GM18505 (cell line): ENCODE results near the gene GGT5.
"Not testable (repeated sequence)": the region's sequence is repeated elsewhere in the genome, so short reads cannot be mapped to it uniquely, and the experiment has no call there.

Experiments
- ATAC-seq: cut with Tn5 transposase; IDR thresholded peaks from one replicate; pipeline ENCODE4 v1.9.1; 2021; ENCODE audit not compliant: unreplicated experiment
- POLR2A ChIP-seq: IDR thresholded peaks from 4 replicates; pipeline ENCODE4 v1.6.1; 2011; ENCODE audit warnings: borderline replicate concordance; ENCODE audit not compliant: insufficient read depth, insufficient read length; ENCODE audit errors: extremely low read depth

Gene GGT5

DNA sequence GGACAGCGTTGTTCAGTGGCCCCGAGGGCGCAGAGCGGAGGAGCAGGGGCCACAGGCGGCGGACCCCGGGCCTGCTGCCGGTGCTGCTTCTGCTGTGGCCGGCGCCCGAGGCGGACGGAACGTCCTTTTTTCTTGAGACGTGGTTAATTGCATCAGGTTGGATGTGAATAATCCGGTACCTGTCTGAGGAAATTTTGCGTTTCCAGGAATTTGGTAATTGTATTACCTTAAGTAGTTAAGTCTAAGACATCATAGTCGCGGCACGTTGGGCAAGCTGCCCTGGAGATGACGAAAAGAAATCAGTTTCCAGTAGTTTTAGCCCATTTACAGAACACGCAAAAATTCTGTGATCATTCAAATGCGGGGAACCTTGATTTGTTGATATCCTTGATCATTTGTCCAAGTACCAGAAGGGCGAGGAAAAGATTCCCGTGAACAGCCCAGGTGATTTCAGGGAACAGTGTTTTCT lies 26.5 kb upstream of the GGT5 start:
- TF ChIP-seq POLR2A = no peak
- ATAC-seq = no peak

GRCh38 chr22:24270556-24271385 lies 25.9 kb upstream of the GGT5 start, which contains the start of gene SPECC1L:
Gene SPECC1L, plus strand, starts transcription at chr22:24270831. Its CDS starts 31,401 bp downstream, at chr22:24302232.
- peak; percentile 98 for TF ChIP-seq POLR2A
- ATAC-seq = peak; percentile 83

DNA sequence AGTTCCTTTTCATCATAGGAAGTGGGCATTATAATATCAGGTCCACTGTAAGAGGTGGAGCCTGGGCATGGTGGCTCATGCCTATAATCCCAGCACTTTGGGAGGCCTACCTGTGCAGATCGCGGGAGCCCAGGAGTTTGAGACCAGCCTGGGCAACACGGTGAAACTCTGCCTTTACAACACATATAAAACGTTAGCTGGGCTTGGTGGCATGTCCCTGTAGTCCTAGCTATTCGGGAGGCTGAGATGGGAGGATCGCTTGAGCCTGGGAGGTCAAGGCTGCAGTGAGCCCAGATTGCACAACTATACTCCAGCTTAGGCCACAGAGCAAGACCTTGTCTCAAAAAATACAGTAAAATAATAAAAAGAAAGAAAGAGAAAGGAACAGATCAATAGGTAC lies 21.6 kb upstream of the GGT5 start:
- ATAC-seq = not testable (repeated sequence)

- TF ChIP-seq POLR2A = no peak
- ATAC-seq = no peak
These were observed 20.9 kb upstream of the GGT5 start for GRCh38 chr22:24265734-24266133.

GRCh38 chr22:24264329-24264896 lies 19.5 kb upstream of the GGT5 start:
- not testable (repeated sequence) for ATAC-seq

GRCh38 chr22:24263479-24263878 lies 18.6 kb upstream of the GGT5 start:
- not testable (repeated sequence) for ATAC-seq

GRCh38 chr22:24262185-24262749 lies 17.4 kb upstream of the GGT5 start:
- not testable (repeated sequence) for ATAC-seq

DNA sequence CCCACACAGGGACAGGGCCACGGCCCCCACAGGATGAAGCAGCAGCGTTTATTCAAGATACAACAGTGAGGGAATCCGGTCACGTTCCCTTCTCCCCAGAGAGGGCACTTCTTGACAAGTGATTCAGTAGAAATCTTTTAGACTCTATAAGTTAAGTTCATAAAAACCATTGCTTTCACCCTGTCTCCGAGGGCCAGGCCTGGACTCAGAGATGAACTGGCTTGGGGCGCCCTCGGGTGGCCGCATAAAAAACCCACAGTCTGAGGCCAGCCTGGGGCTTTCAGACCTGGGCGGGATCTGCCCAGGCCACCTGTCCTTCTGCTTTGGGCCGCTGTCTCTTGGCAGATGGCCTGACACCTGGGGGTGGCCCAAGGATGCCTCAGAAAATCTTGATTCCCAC lies 14.6 kb upstream of the GGT5 start:
- ATAC-seq = not testable (repeated sequence)

DNA sequence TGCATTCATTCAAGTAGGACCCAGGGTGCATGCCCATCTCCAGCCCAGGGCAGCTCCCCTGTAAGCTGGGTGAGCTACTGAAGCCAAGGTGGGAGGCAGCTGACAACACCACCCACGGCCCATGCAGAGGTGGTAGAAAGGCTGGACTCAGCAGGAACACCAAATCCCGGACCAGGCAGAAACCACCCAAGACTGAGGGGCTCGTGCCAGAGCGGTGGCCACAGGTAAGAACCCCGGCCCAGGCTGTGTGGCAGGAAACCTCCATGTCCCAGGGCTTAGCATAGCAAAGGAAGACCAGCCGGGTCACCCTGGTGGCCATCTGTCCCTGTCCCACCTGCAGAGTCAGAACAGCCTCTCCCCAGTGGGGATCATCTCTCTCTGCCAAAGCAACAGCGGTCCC lies 11.9 kb upstream of the GGT5 start:
- not testable (repeated sequence) for ATAC-seq

GRCh38 chr22:24256136-24256535 lies 11.3 kb upstream of the GGT5 start:
- ATAC-seq = not testable (repeated sequence)

- not testable (repeated sequence) for ATAC-seq
These were observed 8.2 kb upstream of the GGT5 start for GRCh38 chr22:24253126-24253525.

- ATAC-seq = not testable (repeated sequence)
These were observed 6.4 kb upstream of the GGT5 start for GRCh38 chr22:24251286-24251685.

DNA sequence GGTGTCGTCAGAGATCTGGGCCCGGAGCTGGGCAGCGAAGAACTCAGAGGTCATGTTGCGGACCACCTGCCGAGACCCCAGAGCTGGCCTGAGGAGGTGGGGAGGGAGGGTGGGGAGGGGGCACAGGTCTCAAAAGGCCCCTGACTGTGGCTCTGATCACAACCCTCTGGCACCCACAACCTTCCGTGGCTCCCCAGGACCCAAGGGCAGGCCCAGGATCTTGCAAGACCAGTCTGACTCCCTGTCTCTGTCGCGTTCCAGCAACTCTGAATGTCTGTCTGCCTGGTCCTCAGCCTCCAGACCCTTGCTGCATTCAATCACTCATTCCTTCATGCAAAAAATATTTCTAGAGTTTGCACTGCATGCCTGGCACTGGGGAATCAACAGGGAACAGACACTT lies 4.5 kb upstream of the GGT5 start:
- ATAC-seq = not testable (repeated sequence)

GRCh38 chr22:24248611-24249010 lies 3.7 kb upstream of the GGT5 start:
- not testable (repeated sequence) for ATAC-seq

GRCh38 chr22:24247564-24248344 lies 2.9 kb upstream of the GGT5 start:
- TF ChIP-seq POLR2A = no peak
- ATAC-seq = no peak
